OCI-LY7 (cell line): ENCODE results near the gene MACROD1.

Source experiments
- CTCF ChIP-seq: fragments of 200-600 bp; sonication (generic); conservative IDR thresholded peaks from 2 replicates; pipeline ENCODE4 v1.5.1; 2014; ENCODE audit warnings: mild to moderate bottlenecking, antibody characterized with exemption, low read length, moderate library complexity, mixed read lengths
- EZH2phosphoT487 ChIP-seq: fragments of 200-600 bp; sonication (generic); IDR thresholded peaks from 2 replicates; pipeline ENCODE4 v1.6.1; 2018; ENCODE audit warnings: low read depth, borderline replicate concordance, mild to moderate bottlenecking, mixed run types, antibody characterized with exemption, low read length, moderate library complexity, mixed read lengths

DNA sequence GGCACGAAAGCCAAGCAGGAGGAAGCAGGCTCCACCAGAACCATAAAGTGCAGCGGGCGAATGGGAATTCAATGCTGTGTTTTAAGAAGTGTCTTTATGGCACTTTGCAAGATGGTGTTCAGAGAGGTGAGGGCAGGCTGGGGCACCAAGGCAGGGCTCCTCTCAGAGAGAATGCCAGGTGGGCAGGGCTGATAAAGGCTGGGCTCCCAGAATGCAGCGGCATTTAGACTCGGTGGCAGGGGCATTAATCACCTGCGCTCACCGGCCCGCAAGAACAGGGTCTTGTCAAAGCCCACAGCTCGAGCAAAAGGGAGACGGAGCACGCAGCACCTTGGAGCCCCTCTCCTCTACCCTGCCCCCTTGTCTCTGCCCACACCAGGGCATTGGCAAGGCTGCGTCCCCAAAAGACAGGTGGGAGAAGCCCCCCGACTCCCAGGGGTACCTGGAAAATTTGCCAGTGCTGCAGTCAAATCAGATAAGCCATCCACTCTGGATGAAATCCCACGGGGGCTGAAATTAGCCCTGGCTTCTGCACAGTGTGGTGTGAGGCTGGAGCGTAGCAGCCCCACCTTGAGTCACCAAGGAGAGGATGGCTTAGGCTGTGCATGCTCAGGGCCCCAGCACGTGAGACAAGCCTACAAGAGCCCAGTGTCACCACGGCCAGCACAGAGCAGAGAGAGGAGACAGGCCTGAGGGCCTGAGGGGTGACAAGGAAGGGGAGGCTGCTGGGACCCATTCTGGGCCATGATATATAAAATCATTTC, 8.1 kb downstream of the MACROD1 start:
- TF ChIP-seq CTCF (no peak), EZH2phosphoT487 (no peak)
